H1 (cell line): ENCODE data around the gene KIAA1671.

Experiments used
- BACH1 ChIP-seq: IDR thresholded peaks from 2 replicates; pipeline ENCODE4 v1.6.1; 2012; ENCODE audit warnings: low read length, improper control_type of control experiment
- BCL11A ChIP-seq, 2 experiments: IDR thresholded peaks; one replicate each; pipeline ENCODE4 v1.6.1; 2011; ENCODE audit warnings: low read depth in 2 of 2, low read length in 2 of 2, mild to moderate bottlenecking in 2 of 2
- CBX8 ChIP-seq: fragments of 300-800, 300-1000 bp; sonication (generic); IDR thresholded peaks from 2 replicates; pipeline ENCODE4 v1.7.1; 2016; ENCODE audit warnings: low read depth, low read length, borderline replicate concordance
- CEBPB ChIP-seq: IDR thresholded peaks from 2 replicates; pipeline ENCODE4 v1.6.1; 2012; ENCODE audit warnings: low read depth, low read length
- EP300 ChIP-seq, 2 experiments: IDR thresholded peaks; 1 replicate in 1 of 2; 2 replicates in 1 of 2; pipeline ENCODE4 v1.6.1; 2011 to 2012; ENCODE audit warnings: low read depth in 2 of 2, low read length in 2 of 2, mild to moderate bottlenecking in 2 of 2, borderline replicate concordance in 1 of 2, inconsistent platforms in 1 of 2, moderate library complexity in 1 of 2
- EZH2 ChIP-seq: fragments of 200-600 bp; sonication (generic); IDR thresholded peaks from 2 replicates; pipeline ENCODE4 v1.7.1; 2012; ENCODE audit warnings: low read depth, mild to moderate bottlenecking, moderate library complexity, low read length, inconsistent platforms; ENCODE audit not compliant: severe bottlenecking
- HDAC6 ChIP-seq: IDR thresholded peaks from one replicate; pipeline ENCODE4 v1.7.1; 2012; ENCODE audit warnings: low read depth, mild to moderate bottlenecking, inconsistent platforms, low read length, moderate library complexity
- KDM1A ChIP-seq: fragments of 200-600, 300-600 bp; sonication (generic); IDR thresholded peaks from 2 replicates; pipeline ENCODE4 v1.7.1; 2016; ENCODE audit warnings: mild to moderate bottlenecking, low read length, borderline replicate concordance
- POLR2AphosphoS5 ChIP-seq: IDR thresholded peaks from 2 replicates; pipeline ENCODE4 v1.6.1; 2011; ENCODE audit warnings: low read depth, low read length
- SIX5 ChIP-seq: IDR thresholded peaks from 2 replicates; pipeline ENCODE4 v1.6.1; 2011; ENCODE audit warnings: mild to moderate bottlenecking, low read depth, low read length
- SRF ChIP-seq: IDR thresholded peaks from 2 replicates; pipeline ENCODE4 v1.6.1; 2011; ENCODE audit warnings: mild to moderate bottlenecking, low read depth, low read length, moderate library complexity
- TF ChIP-seq, protein P1 (sequence below), 3 experiments: IDR thresholded peaks; 1 replicate in 2 of 3; 2 replicates in 1 of 3; pipeline versions ENCODE4 v1.5.1 to v1.6.1; 2011; ENCODE audit warnings: low read length in 3 of 3, mild to moderate bottlenecking in 3 of 3, inconsistent platforms in 2 of 3, low read depth in 1 of 3, moderate library complexity in 1 of 3; ENCODE audit not compliant: insufficient read depth in 1 of 3; ENCODE audit errors: control extremely low read depth in 1 of 3

DNA sequence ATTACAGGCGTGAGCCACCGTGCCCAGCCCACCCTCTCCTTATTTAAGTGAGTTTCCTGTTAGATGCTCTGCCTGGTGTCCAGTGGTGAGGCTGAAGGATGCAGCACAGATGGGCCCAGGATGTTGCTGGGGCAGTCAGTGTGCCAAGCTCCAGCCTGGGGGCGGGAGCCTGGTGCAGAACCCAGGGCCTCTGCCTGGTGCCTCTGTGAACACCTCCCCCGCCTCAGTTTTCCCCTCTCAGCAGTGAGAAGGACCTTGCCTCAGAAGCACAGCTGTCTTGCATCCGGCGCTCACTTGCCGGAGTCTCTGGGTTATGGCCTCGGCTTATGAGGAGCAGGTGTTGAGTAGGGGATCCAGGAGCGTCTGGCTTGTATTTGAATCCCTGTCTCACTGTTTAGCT lies 116.2 kb downstream of the KIAA1671 start:
- no peak for TF ChIP-seq BCL11A (IDR thresholded peaks at IDR 0.05; ENCODE audit: low read depth in 2 of 2, low read length in 2 of 2)
- no peak for TF ChIP-seq SRF
- TF ChIP-seq EZH2: no peak
- TF ChIP-seq, protein P1, sequence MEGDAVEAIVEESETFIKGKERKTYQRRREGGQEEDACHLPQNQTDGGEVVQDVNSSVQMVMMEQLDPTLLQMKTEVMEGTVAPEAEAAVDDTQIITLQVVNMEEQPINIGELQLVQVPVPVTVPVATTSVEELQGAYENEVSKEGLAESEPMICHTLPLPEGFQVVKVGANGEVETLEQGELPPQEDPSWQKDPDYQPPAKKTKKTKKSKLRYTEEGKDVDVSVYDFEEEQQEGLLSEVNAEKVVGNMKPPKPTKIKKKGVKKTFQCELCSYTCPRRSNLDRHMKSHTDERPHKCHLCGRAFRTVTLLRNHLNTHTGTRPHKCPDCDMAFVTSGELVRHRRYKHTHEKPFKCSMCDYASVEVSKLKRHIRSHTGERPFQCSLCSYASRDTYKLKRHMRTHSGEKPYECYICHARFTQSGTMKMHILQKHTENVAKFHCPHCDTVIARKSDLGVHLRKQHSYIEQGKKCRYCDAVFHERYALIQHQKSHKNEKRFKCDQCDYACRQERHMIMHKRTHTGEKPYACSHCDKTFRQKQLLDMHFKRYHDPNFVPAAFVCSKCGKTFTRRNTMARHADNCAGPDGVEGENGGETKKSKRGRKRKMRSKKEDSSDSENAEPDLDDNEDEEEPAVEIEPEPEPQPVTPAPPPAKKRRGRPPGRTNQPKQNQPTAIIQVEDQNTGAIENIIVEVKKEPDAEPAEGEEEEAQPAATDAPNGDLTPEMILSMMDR (IDR thresholded peaks at IDR 0.05; ENCODE audit: control extremely low read depth in 1 of 3, insufficient read depth in 1 of 3, low read depth in 1 of 3, low read length in 3 of 3): no peak
- TF ChIP-seq CBX8: no peak
- TF ChIP-seq POLR2AphosphoS5: no peak
- no peak for TF ChIP-seq EP300 (IDR thresholded peaks at IDR 0.05; ENCODE audit: borderline replicate concordance in 1 of 2, low read depth in 2 of 2, low read length in 2 of 2)
- no peak for TF ChIP-seq SIX5
- no peak for TF ChIP-seq HDAC6
- TF ChIP-seq BACH1: no peak
- no peak for TF ChIP-seq CEBPB
- TF ChIP-seq KDM1A: no peak
